Right cardiac atrium (tissue), 5 donors: Measurements from ENCODE around the gene NBL1. TPM values are rescaled to one million over a fixed set of nuclear protein-coding genes. Genes with fewer than 3 reads are reported as not detected.
A peak's percentile ranks its signal among the peaks of the same experiment; 100 is the strongest.

Experiments
- ATAC-seq, 2 donors: fragments of 200-7000 bp; cut with Tn5 transposase; one replicate each; pipeline versions ENCODE4 v1.8.0 to v1.9.1; 2020; ENCODE audit warnings: moderate library complexity in 2 of 2, mild to moderate bottlenecking in 1 of 2
- DNase-seq, 3 donors: peaks; one replicate each; pipeline ENCODE4 v3.0.0-alpha.2; 2020
- H3K27ac ChIP-seq: one replicate; pipeline ENCODE4 v1.5.1; 2013; ENCODE audit warnings: mild to moderate bottlenecking, low read length, control low read depth, moderate library complexity
- H3K27me3 ChIP-seq: one replicate; pipeline ENCODE4 v1.6.1; 2013; ENCODE audit not compliant: control insufficient read depth, insufficient read depth
- H3K4me1 ChIP-seq: one replicate; pipeline ENCODE4 v1.6.1; 2013; ENCODE audit warnings: low read length; ENCODE audit not compliant: control insufficient read depth, insufficient read depth
- H3K4me3 ChIP-seq: one replicate; pipeline ENCODE4 v1.5.1; 2013; ENCODE audit warnings: low read length, control low read depth
- H3K9me3 ChIP-seq: one replicate; pipeline ENCODE4 v1.6.1; 2013; ENCODE audit warnings: low read length; ENCODE audit not compliant: control insufficient read depth
- WGBS: extraction: QIAGEN DNeasy Blood & Tissue Kit; methylation state at CpG from one replicate; pipeline ENCODE4 v1.1.7; 2013; 5-methylcytosine and 5-hydroxymethylcytosine counted together
- intact Hi-C, 4 donors: fragments of 100-400 bp; cut with DNase I; formaldehyde crosslinking; loops; one replicate each; pipeline versions ENCODE4 v1.11.0 to v1.14.0; 2022 to 2023
- long read RNA-seq, 4 donors: library from polyadenylated mRNA; unstranded; transcript quantifications; one replicate each; pipeline ENCODE4 v2.0.0, GENCODE V29; 2020 to 2021
- polyA plus RNA-seq: library from polyadenylated mRNA; stranded (reverse); fragments of 200-250 nt; gene quantifications from one replicate; pipeline ENCODE4 v1.2.3, GENCODE V29; 2013
- total RNA-seq, 4 donors: library from RNA; stranded (reverse); fragmentation: NEBNext Ultra II Directional; extraction: Animal tissue kit (Norgen Biotek cat#: 25700); gene quantifications; one replicate each; pipeline ENCODE4 v1.2.1, GENCODE V29; 2021
- donor health status: healthy with polysubstance abuse.
- donor health status: DM: no; HTN: yes; CAD: no.
- donor health status: DM: no; HTN: no; CAD: no.
- donor health status: DM: no; HTN: yes; CAD: no; lungs with severe emphysema.
- donor health status: DM: yes; HTN: yes; CAD: no.

Gene NBL1, protein sequence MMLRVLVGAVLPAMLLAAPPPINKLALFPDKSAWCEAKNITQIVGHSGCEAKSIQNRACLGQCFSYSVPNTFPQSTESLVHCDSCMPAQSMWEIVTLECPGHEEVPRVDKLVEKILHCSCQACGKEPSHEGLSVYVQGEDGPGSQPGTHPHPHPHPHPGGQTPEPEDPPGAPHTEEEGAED
- total RNA-seq: 10 to 100 TPM; 40.7 to 64.8 (median 46.1) TPM
- 45.7 TPM for polyA plus RNA-seq
- long read RNA-seq, donor 1, transcript NBL1-202 (4 exons, 2,172 nt): major isoform, 105 of 122 reads
- long read RNA-seq, donor 1, partial matches to known transcripts: 0 of 122 reads
- long read RNA-seq, donor 1, other reads (novel, unspliced or antisense): 15 of 122 reads
- long read RNA-seq, donor 2, transcript NBL1-202 (4 exons, 2,172 nt): major isoform, 66 of 76 reads
- long read RNA-seq, donor 2, partial matches to known transcripts: 3 of 76 reads
- long read RNA-seq, donor 2, other reads (novel, unspliced or antisense): 7 of 76 reads
- long read RNA-seq, donor 3, partial matches to known transcripts: 0 of 13 reads
- long read RNA-seq, donor 3, other reads (novel, unspliced or antisense): 8 of 13 reads
- long read RNA-seq, donor 4, transcript NBL1-202 (4 exons, 2,172 nt): major isoform, 74 of 87 reads
- long read RNA-seq, donor 4, partial matches to known transcripts: 0 of 87 reads
- long read RNA-seq, donor 4, other reads (novel, unspliced or antisense): 12 of 87 reads

GRCh38 chr1:19643602-19644394, at the start of gene NBL1:
TSS of gene NBL1 (plus strand) at chr1:19644311. CDS start at chr1:19655031, 10,720 bp downstream.
- peaks cover 2% of the 10 kb centered on the region for H3K4me1 ChIP-seq
- H3K9me3 ChIP-seq: no peaks in the 10 kb centered on the region
- intact Hi-C loops: loop anchor here in 3 of 4 donors (5.0 to 10.0 kb wide), 3 partner anchors 46 to 159 kb away; partner anchors contain the start of gene CAPZB (in 1 of the 3)
- peak; percentile 76 to 86 for ATAC-seq
- peak within 1 kb of the TSS; percentile 87 for H3K4me3 ChIP-seq
- H3K27ac ChIP-seq: peak within 1 kb of the TSS; percentile 71
- under 1% methylated on average over 90 of the region's 90 CpGs for WGBS
- DNase-seq: peak; percentile 80 to 93 (median 92)
- no peaks in the 10 kb centered on the region for H3K27me3 ChIP-seq

- 6% methylated on average over 11 of the region's 11 CpGs for WGBS
- Histone ChIP-seq H3K27me3 (no peaks in the 10 kb centered on the region), H3K4me1 (no peaks in the 10 kb centered on the region), H3K27ac (peak overlapping the region; percentile 94), H3K9me3 (no peaks in the 10 kb centered on the region), H3K4me3 (peak overlapping the region; percentile 98)
- intact Hi-C loops: loop anchor here in 3 of 4 donors (5.0 to 10.0 kb wide), 4 partner anchors 46 to 111 kb away; partner anchors contain the start of genes CAPZB (in 2 of the 3) and NBL1 (in 2 of the 3)
- ATAC-seq (peak; percentile 20 to 39), DNase-seq (no peak)
Observed at GRCh38 chr1:19596065-19596713, 47.9 kb upstream of the NBL1 start.

DNA sequence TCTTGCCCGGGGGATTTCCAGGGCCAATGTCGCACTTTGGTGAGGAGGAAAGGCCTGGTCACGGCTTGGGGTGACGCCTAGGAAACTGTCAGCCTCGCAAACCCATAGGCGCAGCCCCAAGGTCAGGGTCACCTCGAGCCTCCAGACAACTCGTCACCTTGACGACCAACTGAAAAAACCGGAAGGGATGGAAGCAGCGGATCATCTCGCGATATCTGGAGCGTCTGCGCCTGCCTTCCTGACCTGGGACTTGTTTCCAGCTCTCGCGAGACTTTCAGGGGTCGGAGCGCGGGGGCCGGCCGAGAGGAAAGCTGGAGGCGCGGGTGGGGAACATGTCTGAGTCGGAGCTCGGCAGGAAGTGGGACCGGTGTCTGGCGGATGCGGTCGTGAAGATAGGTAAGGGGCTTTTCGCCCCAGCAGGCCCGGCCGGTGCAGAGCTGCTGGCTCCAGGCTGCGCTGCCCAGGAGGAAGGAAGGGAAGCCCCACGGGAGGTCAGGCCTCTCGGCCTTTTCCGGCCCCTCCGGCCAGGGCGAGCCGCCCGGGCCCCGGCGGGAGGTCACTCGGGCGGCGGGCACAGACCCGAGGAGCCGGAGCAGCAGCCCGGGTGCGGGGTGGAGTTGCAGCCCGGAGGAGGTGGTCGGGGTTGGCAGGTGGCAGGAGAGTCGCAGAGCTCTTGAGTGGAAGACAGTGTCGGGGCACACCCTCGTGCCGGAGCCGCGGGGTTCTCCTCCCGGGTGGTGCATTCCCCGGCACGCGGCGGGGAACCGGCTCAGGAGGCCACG, 47.2 kb upstream of the NBL1 start:
- WGBS: under 1% methylated on average over 65 of the region's 65 CpGs
- Histone ChIP-seq H3K9me3 (no peaks in the 10 kb centered on the region), H3K4me1 (no peaks in the 10 kb centered on the region), H3K27ac (peak overlapping the region; percentile 99), H3K4me3 (peak overlapping the region; percentile 98), H3K27me3 (no peaks in the 10 kb centered on the region)
- DNase-seq (peak; percentile 98), ATAC-seq (peak; percentile 92 to 96)
- intact Hi-C loops: loop anchor here in 3 of 4 donors (5.0 to 10.0 kb wide), 4 partner anchors 45 to 112 kb away; partner anchors contain the start of genes CAPZB (in 2 of the 3) and NBL1 (in 2 of the 3)

DNA sequence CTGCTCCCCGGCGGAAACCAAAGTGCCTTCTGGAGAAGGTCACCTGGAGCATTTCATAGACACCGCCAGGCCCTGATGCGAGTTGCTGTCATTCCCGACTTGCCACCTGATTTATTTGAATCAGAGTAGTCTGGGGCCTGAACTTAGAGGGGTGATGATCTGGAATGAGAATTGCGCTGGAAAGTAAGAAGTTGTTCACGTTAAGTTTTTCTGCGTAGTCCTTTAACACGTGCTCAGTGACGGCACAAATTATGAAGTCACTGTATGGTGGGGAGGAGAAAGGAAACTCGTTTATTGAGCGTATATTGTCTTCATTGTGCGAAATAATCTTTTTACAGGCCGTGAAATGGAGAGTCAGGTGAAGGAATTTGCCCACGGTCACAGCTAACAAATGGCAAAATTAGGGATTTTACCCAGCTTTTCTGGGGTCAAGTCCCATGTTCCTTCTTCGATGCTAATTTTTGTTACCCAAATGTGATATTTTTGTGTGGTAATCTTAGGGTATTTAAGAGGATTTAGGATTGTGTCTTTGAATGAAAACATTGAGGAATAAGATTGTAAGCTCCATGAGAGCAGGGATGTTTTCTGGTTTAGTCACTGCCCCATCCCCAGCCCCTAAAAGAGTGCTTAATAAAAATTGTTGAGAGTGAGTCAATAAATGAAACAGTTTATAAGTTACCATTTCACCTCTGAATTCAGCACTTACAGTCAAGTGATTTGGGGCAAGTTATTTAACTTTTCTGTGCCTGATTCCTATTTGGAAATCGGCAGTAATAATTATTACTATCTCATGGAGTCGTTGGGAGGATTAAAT, 46.4 kb upstream of the NBL1 start:
- Histone ChIP-seq H3K4me1 (no peaks in the 10 kb centered on the region), H3K27ac (peak overlapping the region; percentile 99), H3K27me3 (no peaks in the 10 kb centered on the region), H3K9me3 (no peaks in the 10 kb centered on the region), H3K4me3 (peak overlapping the region; percentile 98)
- DNase-seq (no peak), ATAC-seq (peak; percentile 17 to 27)
- intact Hi-C loops: loop anchor here in 3 of 4 donors (5.0 to 10.0 kb wide), 4 partner anchors 45 to 113 kb away; partner anchors contain the start of genes CAPZB (in 2 of the 3) and NBL1 (in 2 of the 3)
- WGBS: 16% methylated on average over 18 of the region's 18 CpGs

DNA sequence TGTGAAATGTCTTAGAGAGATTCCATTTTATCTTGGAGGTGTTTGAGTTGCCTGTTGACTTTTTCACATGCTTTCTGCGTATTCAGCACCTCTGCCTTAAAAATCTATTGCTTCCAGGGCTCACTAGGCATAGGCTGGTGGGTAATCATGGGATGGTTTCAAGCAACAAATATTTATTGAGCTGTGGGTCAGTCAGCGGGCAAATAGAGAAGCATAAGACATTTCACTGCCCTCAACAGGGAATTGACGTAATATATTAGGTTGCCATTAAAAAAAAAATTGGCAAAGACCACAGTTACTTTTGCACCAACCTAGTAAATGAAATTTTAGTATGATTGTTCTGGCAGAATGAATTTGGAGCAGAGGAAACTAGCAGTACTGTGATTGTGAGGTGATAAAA, 44.3 kb upstream of the NBL1 start:
- 85% methylated on average over 3 of the region's 3 CpGs for WGBS
- H3K9me3 ChIP-seq: no peaks in the 10 kb centered on the region
- H3K27ac ChIP-seq: no peak overlapping the region
- DNase-seq (no peak), ATAC-seq (no peak)
- no peaks in the 10 kb centered on the region for H3K4me1 ChIP-seq
- H3K4me3 ChIP-seq: no peak overlapping the region
- intact Hi-C loops: loop anchor here (5.0 to 10.0 kb wide), 4 partner anchors 42 to 115 kb away; partner anchors contain the start of genes CAPZB (in 3 of the 4) and NBL1 (in 2 of the 4)
- no peaks in the 10 kb centered on the region for H3K27me3 ChIP-seq

- H3K4me3 ChIP-seq: no peak overlapping the region
- intact Hi-C loops: loop anchor here in 1 of 4 donors (10.0 kb wide), 1 partner anchor 118 kb away; the partner anchor contains the start of gene CAPZB
- peaks cover 1% of the 10 kb centered on the region for H3K4me1 ChIP-seq
- 82% methylated on average over 4 of the region's 4 CpGs for WGBS
- H3K27ac ChIP-seq: no peak overlapping the region
- DNase-seq (no peak), ATAC-seq (no peak)
- H3K9me3 ChIP-seq: no peaks in the 10 kb centered on the region
- H3K27me3 ChIP-seq: no peaks in the 10 kb centered on the region
Observed at GRCh38 chr1:19602486-19602885, 41.6 kb upstream of the NBL1 start.

DNA sequence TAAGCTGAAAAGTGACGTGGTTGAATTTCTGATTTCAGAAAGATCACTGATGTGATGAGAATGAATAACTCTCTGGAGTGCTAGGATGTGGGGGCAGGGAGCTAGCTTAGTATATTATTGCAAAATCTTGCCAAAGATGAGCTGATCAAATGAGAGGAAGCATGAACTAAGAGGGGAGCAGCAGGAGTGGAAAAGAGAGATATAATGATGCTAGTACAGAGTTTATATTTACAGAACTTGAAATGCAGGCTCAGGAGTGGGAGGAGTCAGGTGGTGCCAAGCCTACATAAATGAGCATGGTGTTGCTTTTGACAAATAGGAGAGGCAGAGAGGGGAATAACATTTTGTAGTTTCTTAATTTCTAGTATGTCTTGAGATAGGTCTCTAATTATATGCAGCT, 38.1 kb upstream of the NBL1 start:
- no peak overlapping the region for H3K4me3 ChIP-seq
- ATAC-seq: no peak
- H3K27me3 ChIP-seq: no peaks in the 10 kb centered on the region
- no peaks in the 10 kb centered on the region for H3K9me3 ChIP-seq
- H3K4me1 ChIP-seq: peaks cover 1% of the 10 kb centered on the region
- 54% methylated on average over 1 of the region's 1 CpG for whole genome bisulfite sequencing
- intact Hi-C loops: loop anchor here in 1 of 4 donors (10.0 kb wide), 1 partner anchor 121 kb away; the partner anchor contains the start of gene CAPZB
- no peak overlapping the region for H3K27ac ChIP-seq
- no peak for DNase-seq

- 59% methylated on average over 4 of the region's 4 CpGs for WGBS
- intact Hi-C loops: loop anchor here in 1 of 4 donors (10.0 kb wide), 1 partner anchor 122 kb away; the partner anchor contains the start of gene CAPZB
- no peak overlapping the region for H3K27ac ChIP-seq
- no peaks in the 10 kb centered on the region for H3K9me3 ChIP-seq
- no peak for DNase-seq
- no peaks in the 10 kb centered on the region for H3K27me3 ChIP-seq
- no peak overlapping the region for H3K4me3 ChIP-seq
- ATAC-seq: no peak
- peaks cover 1% of the 10 kb centered on the region for H3K4me1 ChIP-seq
Observed at GRCh38 chr1:19606817-19607642, 37.1 kb upstream of the NBL1 start.
